ENCODE results near the gene FAM98C. TPM values are rescaled to one million over a fixed set of nuclear protein-coding genes. Genes with fewer than 3 reads are reported as not detected.

FAM98C gene
- total RNA-seq, 4 donors from 2014 or later: 4.1 to 24.7 (median 20.1) TPM

- TF ChIP-seq, protein P1, sequence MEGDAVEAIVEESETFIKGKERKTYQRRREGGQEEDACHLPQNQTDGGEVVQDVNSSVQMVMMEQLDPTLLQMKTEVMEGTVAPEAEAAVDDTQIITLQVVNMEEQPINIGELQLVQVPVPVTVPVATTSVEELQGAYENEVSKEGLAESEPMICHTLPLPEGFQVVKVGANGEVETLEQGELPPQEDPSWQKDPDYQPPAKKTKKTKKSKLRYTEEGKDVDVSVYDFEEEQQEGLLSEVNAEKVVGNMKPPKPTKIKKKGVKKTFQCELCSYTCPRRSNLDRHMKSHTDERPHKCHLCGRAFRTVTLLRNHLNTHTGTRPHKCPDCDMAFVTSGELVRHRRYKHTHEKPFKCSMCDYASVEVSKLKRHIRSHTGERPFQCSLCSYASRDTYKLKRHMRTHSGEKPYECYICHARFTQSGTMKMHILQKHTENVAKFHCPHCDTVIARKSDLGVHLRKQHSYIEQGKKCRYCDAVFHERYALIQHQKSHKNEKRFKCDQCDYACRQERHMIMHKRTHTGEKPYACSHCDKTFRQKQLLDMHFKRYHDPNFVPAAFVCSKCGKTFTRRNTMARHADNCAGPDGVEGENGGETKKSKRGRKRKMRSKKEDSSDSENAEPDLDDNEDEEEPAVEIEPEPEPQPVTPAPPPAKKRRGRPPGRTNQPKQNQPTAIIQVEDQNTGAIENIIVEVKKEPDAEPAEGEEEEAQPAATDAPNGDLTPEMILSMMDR (IDR thresholded peaks at IDR 0.05; ENCODE audit: low read depth): no peak
These were observed 34.4 kb downstream of the FAM98C start for GRCh38 chr19:38437295-38437694.

- TF ChIP-seq, protein P1 (IDR thresholded peaks at IDR 0.05; ENCODE audit: low read depth): no peak
These were observed 35.0 kb downstream of the FAM98C start for GRCh38 chr19:38437917-38438316.

DNA sequence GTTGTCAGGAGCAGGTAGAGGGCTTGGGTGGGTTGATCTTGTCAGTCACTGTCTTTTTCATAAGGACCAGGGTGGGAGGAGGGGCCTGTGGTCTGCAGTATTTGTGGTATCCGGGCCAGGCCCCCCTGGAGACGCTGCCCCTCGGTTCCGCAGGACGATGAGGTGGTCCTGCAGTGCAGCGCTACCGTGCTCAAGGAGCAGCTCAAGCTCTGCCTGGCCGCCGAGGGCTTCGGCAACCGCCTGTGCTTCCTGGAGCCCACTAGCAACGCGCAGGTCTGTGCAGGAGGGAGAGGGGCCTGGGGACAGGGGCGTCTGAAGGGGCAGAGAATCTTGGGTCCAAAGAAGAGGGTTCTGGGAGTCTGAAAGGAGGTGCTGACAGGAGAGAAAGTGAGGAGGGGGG, 37.7 kb downstream of the FAM98C start:
- TF ChIP-seq, protein P1 (IDR thresholded peaks at IDR 0.05; ENCODE audit: low read depth): no peak

GRCh38 chr19:38441657-38442348, 38.9 kb downstream of the FAM98C start:
- TF ChIP-seq, protein P1 (IDR thresholded peaks at IDR 0.05; ENCODE audit: low read depth): no peak

DNA sequence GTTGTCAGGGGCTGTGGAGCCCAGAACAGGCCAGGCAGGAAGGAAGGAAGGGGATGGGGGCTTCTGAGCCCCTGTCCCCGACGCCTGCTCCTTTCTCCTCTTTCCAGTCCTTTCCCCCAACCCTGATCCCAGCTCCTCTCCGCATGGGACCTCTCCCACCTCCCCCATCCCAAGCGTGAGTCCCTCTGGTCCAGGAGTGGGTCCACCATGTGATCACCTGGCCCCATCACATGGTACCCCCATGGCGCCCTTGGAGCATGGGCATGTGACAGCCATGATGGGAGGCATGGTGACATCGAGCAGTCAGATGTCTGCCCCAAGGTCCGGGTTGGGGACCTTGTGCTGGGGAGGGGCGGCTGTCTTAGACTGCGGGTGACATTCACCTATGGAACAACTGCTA, 39.8 kb downstream of the FAM98C start:
- TF ChIP-seq, protein P1 (IDR thresholded peaks at IDR 0.05; ENCODE audit: low read depth): no peak

DNA sequence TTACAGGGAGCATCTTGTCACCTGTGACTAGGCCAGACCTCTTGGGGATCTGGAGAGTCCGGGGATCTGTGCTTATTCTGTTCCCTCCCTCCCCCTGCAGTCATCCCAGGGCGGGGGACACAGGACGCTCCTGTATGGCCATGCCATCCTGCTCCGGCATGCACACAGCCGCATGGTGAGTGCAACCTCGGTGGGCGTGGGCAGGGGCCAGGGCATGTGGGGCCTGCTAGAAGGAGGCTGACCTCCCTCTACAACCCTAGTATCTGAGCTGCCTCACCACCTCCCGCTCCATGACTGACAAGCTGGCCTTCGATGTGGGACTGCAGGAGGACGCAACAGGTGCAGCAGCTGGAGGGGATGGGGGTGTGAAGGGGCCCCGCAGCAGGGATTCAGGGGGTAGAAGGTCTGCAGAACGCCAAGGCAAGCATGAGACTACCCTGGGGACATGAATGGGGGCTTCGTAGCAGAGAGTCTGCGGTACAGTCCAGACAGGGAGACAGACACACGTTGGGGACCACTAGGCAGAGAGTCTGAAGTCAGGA, 40.6 kb downstream of the FAM98C start:
- TF ChIP-seq, protein P1 (IDR thresholded peaks at IDR 0.05; ENCODE audit: low read depth): no peak

- TF ChIP-seq, protein P1 (IDR thresholded peaks at IDR 0.05; ENCODE audit: low read depth): no peak
These were observed 41.1 kb downstream of the FAM98C start for GRCh38 chr19:38444026-38444425.

All from subcutaneous adipose tissue (tissue), 4 donors.